Astrocyte (in vitro differentiated cells and primary cell): Measurements from ENCODE around the gene GNAS-AS1. TPM values are rescaled to one million over a fixed set of nuclear protein-coding genes. Genes with fewer than 3 reads are reported as not detected.

Experiments used
- DNase-seq: peaks from one replicate; pipeline ENCODE4 v3.0.0-alpha.2; 2010; ENCODE audit warnings: low read depth
- FAIRE-seq: peaks from 2 replicates; lab custom pipeline; 2011; peaks lifted over from hg19 to GRCh38; lab: Jason Lieb, UNC
- H2AFZ ChIP-seq: 2 replicates; pipeline ENCODE4 v1.6.0; 2012; ENCODE audit warnings: low read depth, low read length, inconsistent platforms
- H3K27ac ChIP-seq: 2 replicates; pipeline ENCODE4 v1.5.1; 2011; ENCODE audit warnings: low read depth, low read length, inconsistent platforms
- H3K27me3 ChIP-seq: 2 replicates; pipeline ENCODE4 v1.6.0; 2011; ENCODE audit warnings: low read length, inconsistent platforms; ENCODE audit not compliant: insufficient read depth
- H3K36me3 ChIP-seq: 2 replicates; pipeline ENCODE4 v1.5.1; 2011; ENCODE audit warnings: low read length, inconsistent platforms; ENCODE audit not compliant: insufficient read depth
- H3K4me1 ChIP-seq: 2 replicates; pipeline ENCODE4 v1.5.1; 2011; ENCODE audit warnings: low read length, inconsistent platforms; ENCODE audit not compliant: insufficient read depth
- H3K4me2 ChIP-seq: 2 replicates; pipeline ENCODE4 v1.6.0; 2012; ENCODE audit warnings: low read length, inconsistent platforms
- H3K4me3 ChIP-seq: 2 replicates; pipeline ENCODE4 v1.5.1; 2011; ENCODE audit warnings: low read depth, mild to moderate bottlenecking, low read length, inconsistent platforms; ENCODE audit not compliant: insufficient read depth
- H3K79me2 ChIP-seq: 2 replicates; pipeline ENCODE4 v1.6.0; 2012; ENCODE audit warnings: mild to moderate bottlenecking, low read length, inconsistent platforms; ENCODE audit not compliant: insufficient read depth
- H3K9ac ChIP-seq: 2 replicates; pipeline ENCODE4 v1.6.0; 2012; ENCODE audit warnings: mild to moderate bottlenecking, low read length, inconsistent platforms
- H3K9me3 ChIP-seq: 2 replicates; pipeline ENCODE4 v1.5.1; 2012; ENCODE audit warnings: low read depth, mild to moderate bottlenecking, low read length, inconsistent platforms; ENCODE audit not compliant: insufficient read depth
- H4K20me1 ChIP-seq: 2 replicates; pipeline ENCODE4 v1.6.0; 2012; ENCODE audit warnings: low read length, inconsistent platforms; ENCODE audit not compliant: insufficient read depth
- H3K27ac Mint-ChIP-seq: one replicate; pipeline ENCODE4 v1.8.0; 2021; ENCODE audit warnings: mild to moderate bottlenecking, mixed read lengths; ENCODE audit not compliant: unreplicated experiment
- H3K27me3 Mint-ChIP-seq: one replicate; pipeline ENCODE4 v1.8.0; 2021; ENCODE audit warnings: low read depth, mixed read lengths; ENCODE audit not compliant: unreplicated experiment
- H3K36me3 Mint-ChIP-seq: one replicate; pipeline ENCODE4 v1.8.0; 2021; ENCODE audit warnings: low read depth, mixed read lengths; ENCODE audit not compliant: unreplicated experiment
- H3K4me1 Mint-ChIP-seq: one replicate; pipeline ENCODE4 v1.8.0; 2021; ENCODE audit warnings: low read depth, mixed read lengths; ENCODE audit not compliant: unreplicated experiment
- H3K4me3 Mint-ChIP-seq: one replicate; pipeline ENCODE4 v1.8.0; 2021; ENCODE audit warnings: mild to moderate bottlenecking, moderate library complexity, mixed read lengths; ENCODE audit not compliant: unreplicated experiment
- H3K9me3 Mint-ChIP-seq: one replicate; pipeline ENCODE4 v1.8.0; 2021; ENCODE audit warnings: mild to moderate bottlenecking, mixed read lengths; ENCODE audit not compliant: unreplicated experiment
- EZH2 ChIP-seq: IDR thresholded peaks from 2 replicates; pipeline ENCODE4 v1.6.1; 2012; ENCODE audit warnings: mild to moderate bottlenecking, low read length, inconsistent platforms; ENCODE audit not compliant: insufficient read depth
- total RNA-seq: library from RNA; stranded (reverse); gene quantifications from 2 replicates; pipeline ENCODE4 v1.2.1, GENCODE V29; 2021
- TF ChIP-seq, protein P1 (sequence below): IDR thresholded peaks from 2 replicates; pipeline ENCODE4 v1.5.1; 2011; ENCODE audit warnings: low read depth, mild to moderate bottlenecking, inconsistent platforms, low read length, moderate library complexity; ENCODE audit not compliant: insufficient read depth

The GNAS-AS1 gene
- total RNA-seq, 1 donor from 2014 or later = 3.8 TPM

DNA sequence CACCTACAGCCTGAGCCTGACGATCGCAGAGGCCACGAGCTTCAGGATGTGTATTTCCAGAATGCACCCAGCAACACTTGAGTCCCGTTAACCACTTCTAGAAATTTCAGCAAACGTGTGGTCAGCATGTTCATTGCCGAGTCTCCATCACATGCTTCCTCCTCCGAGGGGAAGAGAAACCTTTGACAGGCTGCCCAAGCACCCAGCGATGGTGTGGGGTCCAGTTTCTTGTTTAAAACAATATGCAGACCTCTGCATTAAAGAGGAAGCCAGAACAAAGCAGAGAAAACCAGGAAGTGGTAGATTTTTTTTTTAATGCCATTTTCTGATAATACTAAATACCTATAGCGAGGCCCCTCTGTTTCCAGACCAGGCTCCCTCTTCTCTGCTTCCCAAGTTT, 71.9 kb downstream of the GNAS-AS1 start:
- no peaks in the 10 kb centered on the region for H3K79me2 ChIP-seq
- H3K27me3 Mint-ChIP-seq = peaks cover 71% of the 10 kb centered on the region
- H3K27ac Mint-ChIP-seq = no peak overlapping the region
- TF ChIP-seq EZH2 = no peak
- TF ChIP-seq, protein P1, sequence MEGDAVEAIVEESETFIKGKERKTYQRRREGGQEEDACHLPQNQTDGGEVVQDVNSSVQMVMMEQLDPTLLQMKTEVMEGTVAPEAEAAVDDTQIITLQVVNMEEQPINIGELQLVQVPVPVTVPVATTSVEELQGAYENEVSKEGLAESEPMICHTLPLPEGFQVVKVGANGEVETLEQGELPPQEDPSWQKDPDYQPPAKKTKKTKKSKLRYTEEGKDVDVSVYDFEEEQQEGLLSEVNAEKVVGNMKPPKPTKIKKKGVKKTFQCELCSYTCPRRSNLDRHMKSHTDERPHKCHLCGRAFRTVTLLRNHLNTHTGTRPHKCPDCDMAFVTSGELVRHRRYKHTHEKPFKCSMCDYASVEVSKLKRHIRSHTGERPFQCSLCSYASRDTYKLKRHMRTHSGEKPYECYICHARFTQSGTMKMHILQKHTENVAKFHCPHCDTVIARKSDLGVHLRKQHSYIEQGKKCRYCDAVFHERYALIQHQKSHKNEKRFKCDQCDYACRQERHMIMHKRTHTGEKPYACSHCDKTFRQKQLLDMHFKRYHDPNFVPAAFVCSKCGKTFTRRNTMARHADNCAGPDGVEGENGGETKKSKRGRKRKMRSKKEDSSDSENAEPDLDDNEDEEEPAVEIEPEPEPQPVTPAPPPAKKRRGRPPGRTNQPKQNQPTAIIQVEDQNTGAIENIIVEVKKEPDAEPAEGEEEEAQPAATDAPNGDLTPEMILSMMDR = no peak
- H4K20me1 ChIP-seq = no peaks in the 10 kb centered on the region
- H3K4me1 Mint-ChIP-seq = peaks cover 4% of the 10 kb centered on the region
- no peaks in the 10 kb centered on the region for H3K4me1 ChIP-seq
- H3K36me3 Mint-ChIP-seq = peaks cover 2% of the 10 kb centered on the region
- H3K9ac ChIP-seq = no peak overlapping the region
- H3K27ac ChIP-seq = no peak overlapping the region
- no peak overlapping the region for H2AFZ ChIP-seq
- peaks cover 6% of the 10 kb centered on the region for H3K9me3 Mint-ChIP-seq
- no peak overlapping the region for H3K4me3 Mint-ChIP-seq
- no peaks in the 10 kb centered on the region for H3K9me3 ChIP-seq
- no peak overlapping the region for H3K4me3 ChIP-seq
- H3K4me2 ChIP-seq = no peak overlapping the region
- H3K27me3 ChIP-seq = peaks cover 26% of the 10 kb centered on the region
- no peak for DNase-seq
- no peaks in the 10 kb centered on the region for H3K36me3 ChIP-seq
- no peak for FAIRE-seq

DNA sequence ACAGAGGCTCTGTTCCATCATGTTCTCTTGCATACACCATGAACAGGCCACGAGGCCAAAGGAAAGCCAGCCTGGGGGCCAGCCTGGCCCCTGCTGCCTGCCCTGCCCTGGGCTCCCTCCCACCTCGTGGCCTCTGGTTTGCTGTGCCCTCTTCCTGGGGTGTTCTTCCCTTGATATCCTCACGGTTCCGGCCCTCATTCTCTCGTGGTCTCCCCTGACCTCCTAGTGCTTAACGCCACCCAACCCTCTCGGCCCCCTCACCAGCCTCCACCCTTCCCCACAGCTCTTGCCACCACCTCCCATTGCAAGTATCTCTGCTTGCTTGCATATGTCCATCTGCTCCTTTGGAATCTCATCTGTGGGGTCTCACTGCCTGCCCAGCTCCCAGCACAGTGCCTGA, 73.0 kb downstream of the GNAS-AS1 start:
- H3K9me3 Mint-ChIP-seq = peaks cover 6% of the 10 kb centered on the region
- peaks cover 21% of the 10 kb centered on the region for H3K27me3 ChIP-seq
- H4K20me1 ChIP-seq = no peaks in the 10 kb centered on the region
- no peaks in the 10 kb centered on the region for H3K79me2 ChIP-seq
- H3K4me2 ChIP-seq = no peak overlapping the region
- H3K27me3 Mint-ChIP-seq = peaks cover 64% of the 10 kb centered on the region
- no peak overlapping the region for H2AFZ ChIP-seq
- H3K9ac ChIP-seq = no peak overlapping the region
- H3K4me1 ChIP-seq = no peaks in the 10 kb centered on the region
- no peak overlapping the region for H3K27ac ChIP-seq
- H3K27ac Mint-ChIP-seq = peak overlapping the region; percentile 62
- H3K36me3 ChIP-seq = no peaks in the 10 kb centered on the region
- TF ChIP-seq EZH2 = no peak
- TF ChIP-seq, protein P1 = no peak
- peaks cover 4% of the 10 kb centered on the region for H3K4me1 Mint-ChIP-seq
- no peaks in the 10 kb centered on the region for H3K9me3 ChIP-seq
- peaks cover 2% of the 10 kb centered on the region for H3K36me3 Mint-ChIP-seq
- FAIRE-seq (no peak), DNase-seq (no peak)
- no peak overlapping the region for H3K4me3 Mint-ChIP-seq
- no peak overlapping the region for H3K4me3 ChIP-seq

DNA sequence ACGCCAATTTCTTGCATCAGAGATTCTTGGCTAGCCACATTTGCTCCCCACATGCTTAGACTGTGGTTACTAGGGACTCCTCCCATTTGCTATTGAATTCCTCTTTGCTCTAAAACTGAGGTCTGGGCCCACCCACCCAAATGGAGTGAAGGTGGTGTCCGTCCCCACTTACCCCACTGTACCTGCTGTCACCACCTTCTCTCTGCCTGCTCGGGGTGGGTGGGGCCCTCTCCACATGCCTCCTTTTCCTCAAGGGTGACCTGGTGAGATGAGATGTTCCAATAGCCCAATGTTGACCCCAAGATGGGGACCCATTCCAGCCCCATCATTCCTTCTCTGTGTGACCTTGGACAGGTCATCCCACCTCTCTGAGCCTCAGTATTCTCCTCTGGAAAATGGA, 74.6 kb downstream of the GNAS-AS1 start:
- Histone ChIP-seq H3K36me3 (no peaks in the 10 kb centered on the region), H3K4me1 (no peaks in the 10 kb centered on the region), H3K9me3 (no peaks in the 10 kb centered on the region), H3K27ac (no peak overlapping the region), H2AFZ (no peak overlapping the region), H3K4me2 (no peak overlapping the region), H3K79me2 (no peaks in the 10 kb centered on the region), H4K20me1 (no peaks in the 10 kb centered on the region), H3K4me3 (no peak overlapping the region), H3K27me3 (peaks cover 17% of the 10 kb centered on the region), H3K9ac (no peak overlapping the region)
- no peak overlapping the region for H3K4me3 Mint-ChIP-seq
- H3K36me3 Mint-ChIP-seq = peaks cover 2% of the 10 kb centered on the region
- TF ChIP-seq, protein P1 = no peak
- TF ChIP-seq EZH2 = no peak
- H3K27ac Mint-ChIP-seq = no peak overlapping the region
- H3K9me3 Mint-ChIP-seq = peaks cover 6% of the 10 kb centered on the region
- FAIRE-seq (no peak), DNase-seq (no peak)
- H3K4me1 Mint-ChIP-seq = peaks cover 4% of the 10 kb centered on the region
- peaks cover 61% of the 10 kb centered on the region for H3K27me3 Mint-ChIP-seq
